Osteoblast (primary cell): Measurements from ENCODE around the gene MED25. TPM values are rescaled to one million over a fixed set of nuclear protein-coding genes. Genes with fewer than 3 reads are reported as not detected.

Experiments used
- DNase-seq: peaks from one replicate; pipeline ENCODE4 v3.0.0; 2011; ENCODE audit warnings: low spot score, mixed read lengths; ENCODE audit not compliant: insufficient read length; ENCODE audit errors: missing footprints
- H2AFZ ChIP-seq: 2 replicates; pipeline ENCODE4 v1.6.0; 2011; ENCODE audit warnings: mild to moderate bottlenecking, low read length
- H3K27ac ChIP-seq: 2 replicates; pipeline ENCODE4 v1.5.1; 2011; ENCODE audit warnings: mild to moderate bottlenecking, low read depth, low read length, moderate library complexity
- H3K27me3 ChIP-seq: 2 replicates; pipeline ENCODE4 v1.6.0; 2012; ENCODE audit warnings: mild to moderate bottlenecking, control low read depth, inconsistent platforms, low read length, moderate library complexity; ENCODE audit not compliant: insufficient read depth
- H3K36me3 ChIP-seq: 2 replicates; pipeline ENCODE4 v1.5.1; 2011; ENCODE audit warnings: mild to moderate bottlenecking, low read length, control low read depth, moderate library complexity; ENCODE audit not compliant: insufficient read depth
- H3K4me1 ChIP-seq: 2 replicates; pipeline ENCODE4 v1.5.1; 2011; ENCODE audit warnings: mild to moderate bottlenecking, low read length, control low read depth, moderate library complexity; ENCODE audit not compliant: insufficient read depth
- H3K4me2 ChIP-seq: 2 replicates; pipeline ENCODE4 v1.6.0; 2011; ENCODE audit warnings: mild to moderate bottlenecking, low read length; ENCODE audit not compliant: insufficient read depth
- H3K4me3 ChIP-seq: fragments of 200-600 bp; sonication (generic); 3 replicates; pipeline ENCODE4 v1.5.1; 2012; ENCODE audit warnings: mild to moderate bottlenecking, low read length, inconsistent platforms; ENCODE audit not compliant: insufficient read depth
- H3K79me2 ChIP-seq: 2 replicates; pipeline ENCODE4 v1.6.0; 2012; ENCODE audit warnings: mild to moderate bottlenecking, low read length, control low read depth, inconsistent platforms; ENCODE audit not compliant: insufficient read depth
- H3K9me3 ChIP-seq: 2 replicates; pipeline ENCODE4 v1.5.1; 2011; ENCODE audit warnings: low read depth, low read length, control low read depth
- H4K20me1 ChIP-seq: 2 replicates; pipeline ENCODE4 v1.6.0; 2012; ENCODE audit warnings: mild to moderate bottlenecking, low read length, control low read depth; ENCODE audit not compliant: insufficient read depth
- CTCF ChIP-seq: IDR thresholded peaks from 2 replicates; pipeline ENCODE4 v1.5.1; 2011; ENCODE audit warnings: mild to moderate bottlenecking, low read depth, low read length, moderate library complexity; ENCODE audit errors: extremely low read depth
- total RNA-seq: library from RNA; depleted of rRNA; stranded (reverse); fragments of >200 nt; gene quantifications from 2 replicates; pipeline ENCODE4 v1.2.3, GENCODE V29; 2012

MED25 gene
- total RNA-seq, 1 donor, result 19.5 TPM

GRCh38 chr19:49840736-49841249 lies 22.7 kb downstream of the MED25 start:
- no peak overlapping the region for H3K4me3 ChIP-seq
- no peak for TF ChIP-seq CTCF
- no peak overlapping the region for H3K4me2 ChIP-seq
- no peaks in the 10 kb centered on the region for H3K27me3 ChIP-seq
- peak; percentile 47 for DNase-seq
- H3K9me3 ChIP-seq, result no peaks in the 10 kb centered on the region
- H3K4me1 ChIP-seq, result no peaks in the 10 kb centered on the region
- no peak overlapping the region for H2AFZ ChIP-seq
- H3K79me2 ChIP-seq, result no peaks in the 10 kb centered on the region
- peaks cover 42% of the 10 kb centered on the region for H3K36me3 ChIP-seq
- H3K27ac ChIP-seq, result no peak overlapping the region
- H4K20me1 ChIP-seq, result no peaks in the 10 kb centered on the region

GRCh38 chr19:49843265-49843664 lies 25.2 kb downstream of the MED25 start:
- TF ChIP-seq CTCF, result no peak
- Histone ChIP-seq H3K27me3 (no peaks in the 10 kb centered on the region), H3K4me2 (no peak overlapping the region), H2AFZ (no peak overlapping the region), H3K4me1 (peaks cover 6% of the 10 kb centered on the region), H3K4me3 (no peak overlapping the region), H3K9me3 (no peaks in the 10 kb centered on the region), H3K36me3 (peaks cover 26% of the 10 kb centered on the region), H3K79me2 (no peaks in the 10 kb centered on the region), H3K27ac (no peak overlapping the region), H4K20me1 (peaks cover 6% of the 10 kb centered on the region)
- DNase-seq, result no peak

- peaks cover 6% of the 10 kb centered on the region for H4K20me1 ChIP-seq
- H3K9me3 ChIP-seq, result no peaks in the 10 kb centered on the region
- H3K27ac ChIP-seq, result no peak overlapping the region
- no peak overlapping the region for H3K4me2 ChIP-seq
- no peak for TF ChIP-seq CTCF
- H2AFZ ChIP-seq, result no peak overlapping the region
- H3K27me3 ChIP-seq, result no peaks in the 10 kb centered on the region
- H3K79me2 ChIP-seq, result peaks cover under 1% of the 10 kb centered on the region
- peaks cover 13% of the 10 kb centered on the region for H3K4me1 ChIP-seq
- H3K4me3 ChIP-seq, result no peak overlapping the region
- DNase-seq, result no peak
- peaks cover 14% of the 10 kb centered on the region for H3K36me3 ChIP-seq
These were observed 26.3 kb downstream of the MED25 start for GRCh38 chr19:49844138-49845095.

- H3K4me1 ChIP-seq, result peaks cover 18% of the 10 kb centered on the region
- H2AFZ ChIP-seq, result no peak overlapping the region
- no peak for TF ChIP-seq CTCF
- no peaks in the 10 kb centered on the region for H3K9me3 ChIP-seq
- DNase-seq, result peak; percentile 90
- peaks cover 9% of the 10 kb centered on the region for H3K79me2 ChIP-seq
- H3K27ac ChIP-seq, result no peak overlapping the region
- peaks cover 11% of the 10 kb centered on the region for H4K20me1 ChIP-seq
- no peaks in the 10 kb centered on the region for H3K27me3 ChIP-seq
- H3K4me3 ChIP-seq, result no peak overlapping the region
- peaks cover 8% of the 10 kb centered on the region for H3K36me3 ChIP-seq
- no peak overlapping the region for H3K4me2 ChIP-seq
These were observed 27.3 kb downstream of the MED25 start for GRCh38 chr19:49845414-49845813.
